GM21825 (cell line): ENCODE results near the gene KRT71.
"Not testable (repeated sequence)": the region's sequence is repeated elsewhere in the genome, so short reads cannot be mapped to it uniquely, and the experiment has no call there.

Experiments used
- ATAC-seq: cut with Tn5 transposase; IDR thresholded peaks from one replicate; pipeline ENCODE4 v1.9.1; 2021; ENCODE audit warnings: mild to moderate bottlenecking, moderate library complexity; ENCODE audit not compliant: unreplicated experiment

KRT71 gene

DNA sequence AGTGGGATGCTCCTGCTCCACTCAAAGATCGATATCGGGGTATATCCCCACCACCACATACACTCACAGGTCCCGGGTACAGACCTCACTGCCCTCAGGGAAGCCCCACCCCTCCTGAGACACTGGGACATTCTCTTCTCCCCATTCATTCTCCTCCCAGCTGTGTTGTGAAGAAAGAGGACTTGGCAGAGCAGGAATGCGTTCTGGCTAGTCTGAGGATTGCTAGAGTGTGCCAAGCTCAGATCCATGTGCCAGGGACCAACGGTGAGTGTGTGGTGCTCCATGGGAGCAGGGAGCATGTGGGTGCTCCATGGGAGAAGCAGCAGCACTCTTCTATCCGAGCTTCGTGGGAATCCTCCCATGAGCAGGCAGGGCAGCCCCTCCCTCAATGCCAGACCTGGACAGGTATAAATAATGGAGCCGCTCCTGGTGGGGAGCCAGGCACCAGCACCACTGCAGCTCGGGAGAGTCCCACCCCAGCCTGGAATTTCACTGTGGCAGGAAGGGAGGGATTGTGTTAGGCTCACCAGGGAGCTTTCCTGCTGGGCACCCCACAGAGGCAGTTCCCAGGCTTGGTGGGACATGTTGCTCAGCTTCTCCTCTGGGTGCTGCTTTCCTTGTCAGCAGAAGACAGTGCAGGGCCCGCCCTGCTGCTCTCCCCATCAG is 30.5 kb downstream of the KRT71 start:
- no peak for ATAC-seq

- no peak for ATAC-seq
Measured at GRCh38 chr12:52521568-52522266, 31.2 kb downstream of the KRT71 start.

DNA sequence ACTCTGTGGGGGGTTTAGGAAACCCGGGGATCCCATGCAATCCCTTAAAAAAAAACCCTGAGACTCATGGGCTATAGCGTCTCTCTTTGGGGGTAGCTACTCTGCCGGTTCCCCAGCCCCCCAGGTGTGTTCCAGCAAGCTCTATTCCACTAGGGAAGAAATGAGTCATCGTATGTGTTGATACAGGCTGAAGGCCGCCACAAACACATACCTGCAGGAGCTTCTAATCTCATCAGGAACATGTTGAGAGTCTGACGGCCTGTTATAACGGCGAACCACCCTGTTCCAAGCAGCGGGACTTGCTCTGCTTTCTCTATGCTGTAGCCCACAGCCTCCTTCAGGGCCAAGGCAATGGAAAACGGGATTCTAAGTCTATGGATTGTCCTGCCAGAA is 31.8 kb downstream of the KRT71 start:
- ATAC-seq: no peak

- no peak for ATAC-seq
Measured at GRCh38 chr12:52519826-52520662, 32.9 kb downstream of the KRT71 start, which contains the start of gene KRT5. KRT5 (minus strand) TSS chr12:52520394; CDS start chr12:52520296, 98 bp downstream.

DNA sequence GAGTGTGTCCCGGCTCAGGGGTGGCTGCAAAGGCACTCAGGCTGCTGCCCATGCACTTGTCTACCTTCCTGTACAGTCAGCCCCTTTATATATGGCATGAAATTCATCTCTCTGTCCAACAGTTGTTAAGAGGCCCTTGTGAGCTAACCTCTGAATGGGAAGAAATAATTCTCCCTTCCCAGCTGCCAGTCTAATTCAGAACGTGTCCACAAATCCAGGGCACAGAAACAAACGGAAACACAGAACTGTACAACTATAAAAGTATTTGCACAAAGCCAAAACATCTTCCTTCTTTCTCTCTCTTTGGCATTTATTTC is 33.6 kb downstream of the KRT71 start:
- ATAC-seq: no peak

GRCh38 chr12:52518574-52519386 is 34.2 kb downstream of the KRT71 start:
- ATAC-seq: no peak

DNA sequence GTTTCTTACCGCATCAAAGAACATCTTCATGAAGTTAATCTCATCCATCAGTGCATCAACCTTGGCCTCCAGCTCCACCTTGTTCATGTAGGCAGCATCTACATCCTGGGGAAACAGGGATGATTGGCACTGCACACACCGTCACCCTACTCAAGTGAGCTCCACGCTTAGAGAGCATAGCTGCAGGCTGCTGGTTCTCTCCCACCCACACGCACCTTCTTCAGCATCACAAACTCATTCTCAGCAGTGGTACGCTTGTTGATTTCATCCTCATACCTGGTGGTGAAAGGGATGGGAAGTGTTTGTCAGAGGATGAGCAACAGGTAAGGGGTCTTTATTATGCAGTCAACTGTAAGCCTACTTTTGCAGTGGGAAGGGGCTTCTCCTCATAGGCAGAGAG is 35.1 kb downstream of the KRT71 start:
- no peak for ATAC-seq

- ATAC-seq: no peak
Measured at GRCh38 chr12:52517005-52517835, 35.7 kb downstream of the KRT71 start.

DNA sequence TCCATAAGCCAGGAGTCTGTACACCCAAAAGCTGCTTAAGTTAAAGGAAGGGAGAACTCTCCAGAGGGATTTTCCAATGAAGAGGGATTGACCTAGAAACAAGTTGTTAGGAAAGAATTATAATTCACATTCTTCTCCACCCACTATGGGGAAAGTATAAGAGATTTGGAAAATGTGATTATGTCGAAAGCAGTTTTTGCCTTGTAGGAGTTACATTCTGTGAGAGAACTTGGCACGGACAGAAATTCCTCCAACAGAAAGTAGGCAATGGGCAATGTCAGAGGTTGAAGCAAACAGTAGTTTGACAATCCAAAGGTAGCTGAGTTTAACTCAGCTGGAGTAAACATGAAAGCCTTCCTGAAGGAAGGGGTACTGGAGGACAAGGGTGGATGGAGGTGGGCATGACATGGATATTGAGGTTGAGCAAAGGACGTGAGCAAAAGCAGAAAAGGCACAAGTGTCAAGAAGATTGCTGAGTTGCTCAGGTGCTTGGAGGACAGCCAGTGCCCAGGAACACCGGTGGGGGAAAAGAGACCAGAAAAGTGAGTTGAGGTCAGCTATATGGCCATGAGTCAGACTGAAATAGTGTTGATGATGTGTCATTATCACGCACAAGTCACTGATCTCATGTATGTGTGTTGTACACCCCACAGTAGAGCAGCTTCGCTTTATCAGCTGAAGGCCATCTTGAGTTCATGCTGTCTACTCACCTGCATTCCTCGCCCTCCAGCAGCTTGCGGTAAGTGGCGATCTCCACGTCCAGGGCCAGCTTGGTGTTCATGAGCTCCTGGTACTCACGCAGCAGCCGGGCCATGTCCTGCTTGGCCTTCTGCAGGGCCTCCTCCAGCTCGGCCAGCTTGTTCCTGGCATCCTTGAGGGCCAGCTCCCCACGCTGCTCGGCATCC is 36.8 kb downstream of the KRT71 start:
- no peak for ATAC-seq

- no peak for ATAC-seq
Measured at GRCh38 chr12:52515319-52515646, 37.7 kb downstream of the KRT71 start.

DNA sequence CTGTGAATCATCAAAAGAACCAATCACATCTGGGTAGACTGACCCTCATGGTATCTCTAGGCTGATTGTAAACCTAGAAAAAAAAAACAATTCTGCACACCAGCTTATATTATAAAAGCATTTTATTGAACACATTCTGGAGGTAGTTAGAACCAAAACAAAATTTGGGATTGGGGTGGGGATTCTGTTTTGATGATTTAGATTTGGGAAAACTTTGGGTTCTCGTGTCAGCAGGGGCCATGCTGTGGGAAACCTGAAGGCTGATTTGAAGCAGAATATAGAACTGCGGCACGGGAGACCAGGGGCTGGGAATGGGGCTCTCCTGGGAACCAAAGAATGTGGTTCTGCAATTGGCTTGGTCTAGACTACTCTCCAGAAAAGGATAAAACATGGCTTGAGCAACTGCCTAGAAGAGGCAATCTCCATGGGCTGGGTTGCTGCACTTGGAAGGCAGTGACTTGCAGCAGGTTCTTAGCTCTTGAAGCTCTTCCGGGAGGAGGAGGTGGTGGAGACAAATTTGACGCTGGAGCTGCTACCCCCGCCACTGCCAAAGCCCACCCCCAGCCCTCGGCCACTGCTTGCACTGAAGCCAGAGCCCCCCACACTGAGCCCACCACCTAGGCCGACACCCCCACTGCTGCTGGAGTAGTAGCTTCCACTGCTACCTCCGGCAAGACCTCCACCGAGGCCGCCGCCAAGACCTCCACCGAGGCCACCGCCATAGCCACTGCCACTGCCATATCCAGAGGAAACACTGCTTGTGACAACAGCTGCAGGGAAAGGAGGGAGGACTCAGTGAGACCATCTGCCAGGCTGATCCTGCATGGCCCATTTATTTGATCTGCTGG is 38.2 kb downstream of the KRT71 start:
- ATAC-seq: no peak

GRCh38 chr12:52513736-52514135 is 39.2 kb downstream of the KRT71 start:
- ATAC-seq: no peak

- ATAC-seq: no peak
Measured at GRCh38 chr12:52508211-52508610, 44.7 kb downstream of the KRT71 start.

GRCh38 chr12:52506858-52507715 is 45.9 kb downstream of the KRT71 start:
- no peak for ATAC-seq

- no peak for ATAC-seq
Measured at GRCh38 chr12:52502877-52503276, 50.1 kb downstream of the KRT71 start.

GRCh38 chr12:52501490-52501889 is 51.5 kb downstream of the KRT71 start:
- ATAC-seq: no peak

DNA sequence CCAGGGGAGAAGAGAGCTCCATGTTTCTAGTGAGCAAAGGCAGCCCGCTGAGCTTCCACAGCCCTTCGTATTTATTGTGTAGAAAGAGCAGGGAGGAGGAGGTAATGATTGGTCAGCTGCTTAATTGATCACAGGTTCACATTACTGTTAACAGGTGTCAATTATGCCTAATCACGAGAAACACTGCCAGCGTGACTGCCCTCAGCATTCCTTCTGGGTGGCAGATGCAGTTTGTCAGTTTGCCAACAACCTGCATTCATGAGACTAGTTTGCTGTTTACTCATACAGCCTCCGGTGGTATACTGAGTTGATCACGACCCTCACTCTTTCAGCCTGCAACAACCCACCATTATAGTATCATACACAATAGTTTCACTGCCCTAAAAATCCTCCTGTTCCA is 52.4 kb downstream of the KRT71 start:
- not testable (repeated sequence) for ATAC-seq
